Smooth muscle cell of the brain vasculature (primary cell): ENCODE data around the gene SNTG2.

ENCODE experiments used
- DNase-seq: peaks from one replicate; pipeline ENCODE4 v3.0.0-alpha.2; 2012; ENCODE audit warnings: low read depth, low spot score

Gene SNTG2

GRCh38 chr2:1137913-1138391 is 187.3 kb downstream of the SNTG2 start:
- no peak for DNase-seq

- DNase-seq = no peak
These were observed 189.8 kb downstream of the SNTG2 start for GRCh38 chr2:1140389-1141003.

GRCh38 chr2:1141079-1141478 is 190.4 kb downstream of the SNTG2 start:
- no peak for DNase-seq

GRCh38 chr2:1143129-1143528 is 192.5 kb downstream of the SNTG2 start:
- DNase-seq = no peak

GRCh38 chr2:1147873-1148612 is 197.4 kb downstream of the SNTG2 start:
- no peak for DNase-seq

GRCh38 chr2:1150724-1151511 is 200.3 kb downstream of the SNTG2 start:
- no peak for DNase-seq

GRCh38 chr2:1152375-1152774 is 201.7 kb downstream of the SNTG2 start:
- DNase-seq = no peak

- no peak for DNase-seq
These were observed 203.3 kb downstream of the SNTG2 start for GRCh38 chr2:1153920-1154319.

- DNase-seq = no peak
These were observed 204.3 kb downstream of the SNTG2 start for GRCh38 chr2:1154710-1155594.

GRCh38 chr2:1156059-1156458 is 205.4 kb downstream of the SNTG2 start:
- no peak for DNase-seq

- no peak for DNase-seq
These were observed 205.9 kb downstream of the SNTG2 start for GRCh38 chr2:1156531-1156930.

GRCh38 chr2:1157107-1157506 is 206.5 kb downstream of the SNTG2 start:
- DNase-seq = no peak

GRCh38 chr2:1159013-1159412 is 208.4 kb downstream of the SNTG2 start:
- DNase-seq = no peak

- DNase-seq = no peak
These were observed 211.6 kb downstream of the SNTG2 start for GRCh38 chr2:1162246-1162645.

GRCh38 chr2:1162768-1163584 is 212.3 kb downstream of the SNTG2 start:
- no peak for DNase-seq

GRCh38 chr2:1166976-1167375 is 216.3 kb downstream of the SNTG2 start:
- no peak for DNase-seq

- DNase-seq = no peak
These were observed 218.2 kb downstream of the SNTG2 start for GRCh38 chr2:1168846-1169245.

- DNase-seq = no peak
These were observed 218.8 kb downstream of the SNTG2 start for GRCh38 chr2:1169291-1169949.

GRCh38 chr2:1170241-1170640 is 219.6 kb downstream of the SNTG2 start:
- no peak for DNase-seq

- DNase-seq = no peak
These were observed 220.1 kb downstream of the SNTG2 start for GRCh38 chr2:1170711-1171110.
